Hepatocyte (in vitro differentiated cells): ENCODE results near the gene CDCP1.

Experiments
- CTCF ChIP-seq: fragments of 200-600 bp; sonication (generic); IDR thresholded peaks from 2 replicates; pipeline ENCODE4 v1.5.1; 2016; ENCODE audit warnings: antibody characterized with exemption, mild to moderate bottlenecking; ENCODE audit not compliant: poor library complexity
- EZH2 ChIP-seq: fragments of 200-600 bp; sonication (generic); IDR thresholded peaks from 2 replicates; pipeline ENCODE4 v1.6.1; 2016; ENCODE audit warnings: antibody characterized with exemption, mild to moderate bottlenecking, borderline replicate concordance

GRCh38 chr3:45081506-45082141 is 64.6 kb downstream of the CDCP1 start:
- no peak for TF ChIP-seq EZH2
- no peak for TF ChIP-seq CTCF
